Type B pancreatic cell (in vitro differentiated cells): ENCODE measurements around the gene AKR1B15. TPM values are rescaled to one million over a fixed set of nuclear protein-coding genes. Genes with fewer than 3 reads are reported as not detected.
"Not testable (repeated sequence)": the region's sequence is repeated elsewhere in the genome, so short reads cannot be mapped to it uniquely, and the experiment has no call there.

Experiments
- DNase-seq: peaks from one replicate; pipeline ENCODE4 v3.0.0; 2021; ENCODE audit warnings: mixed read lengths; ENCODE audit not compliant: unreplicated experiment; ENCODE audit errors: extremely low spot score
- H3K27ac Mint-ChIP-seq: 2 replicates; pipeline ENCODE4 v1.8.0; 2021; ENCODE audit warnings: mild to moderate bottlenecking, mixed read lengths
- H3K27me3 Mint-ChIP-seq: 2 replicates; pipeline ENCODE4 v1.8.0; 2021; ENCODE audit warnings: mixed read lengths
- H3K36me3 Mint-ChIP-seq: 2 replicates; pipeline ENCODE4 v1.8.0; 2021; ENCODE audit warnings: mixed read lengths
- H3K4me1 Mint-ChIP-seq: one replicate; pipeline ENCODE4 v1.8.0; 2021; ENCODE audit warnings: mixed read lengths; ENCODE audit not compliant: unreplicated experiment
- H3K4me3 Mint-ChIP-seq: 2 replicates; pipeline ENCODE4 v1.8.0; 2021; ENCODE audit warnings: mild to moderate bottlenecking, mixed read lengths
- H3K9me3 Mint-ChIP-seq: 2 replicates; pipeline ENCODE4 v1.8.0; 2021; ENCODE audit warnings: mixed read lengths
- CTCF ChIP-seq: fragments of 200-600 bp; sonication (generic); conservative IDR thresholded peaks from 2 replicates; pipeline ENCODE4 v1.5.0; 2021; ENCODE audit warnings: antibody characterized with exemption, mild to moderate bottlenecking
- total RNA-seq: library from RNA; stranded (reverse); gene quantifications from 2 replicates; pipeline ENCODE4 v1.2.1, GENCODE V29; 2021; ENCODE audit warnings: low replicate concordance

AKR1B15 gene
- total RNA-seq, 1 donor from 2014 or later, result 0.63 TPM

DNA sequence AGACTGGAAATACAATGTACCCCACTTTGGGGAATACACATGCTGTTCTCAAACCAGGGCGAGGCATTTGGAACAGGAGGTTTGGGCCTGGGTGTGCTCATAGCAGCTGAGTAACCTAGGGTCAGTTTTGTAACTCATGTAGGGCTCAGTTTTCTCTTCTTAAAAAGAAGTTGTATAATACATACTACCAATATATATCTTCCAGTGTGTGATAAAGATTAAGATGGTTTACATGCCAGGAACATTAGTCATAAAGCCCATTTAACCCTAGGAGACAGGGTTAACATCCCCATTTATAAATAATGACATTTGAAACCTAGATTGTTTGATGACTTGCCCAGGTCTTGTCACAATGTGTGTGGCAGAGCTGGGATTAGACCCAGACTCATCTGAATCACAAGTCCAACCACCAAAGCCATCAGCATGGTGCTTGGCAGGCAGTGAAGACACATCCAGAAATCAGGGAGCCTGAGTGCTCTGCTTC is 15.6 kb upstream of the AKR1B15 start:
- H3K4me3 Mint-ChIP-seq, result no peak overlapping the region
- H3K4me1 Mint-ChIP-seq, result peaks cover 15% of the 10 kb centered on the region
- H3K27ac Mint-ChIP-seq, result no peak overlapping the region
- H3K36me3 Mint-ChIP-seq, result no peaks in the 10 kb centered on the region
- no peak for TF ChIP-seq CTCF
- H3K9me3 Mint-ChIP-seq, result no peaks in the 10 kb centered on the region
- no peak for DNase-seq
- H3K27me3 Mint-ChIP-seq, result no peaks in the 10 kb centered on the region

GRCh38 chr7:134534633-134535032 is 14.3 kb upstream of the AKR1B15 start:
- DNase-seq, result no peak
- H3K4me3 Mint-ChIP-seq, result no peak overlapping the region
- TF ChIP-seq CTCF, result no peak
- no peaks in the 10 kb centered on the region for H3K36me3 Mint-ChIP-seq
- H3K9me3 Mint-ChIP-seq, result no peaks in the 10 kb centered on the region
- no peak overlapping the region for H3K27ac Mint-ChIP-seq
- peaks cover 3% of the 10 kb centered on the region for H3K27me3 Mint-ChIP-seq
- peaks cover 11% of the 10 kb centered on the region for H3K4me1 Mint-ChIP-seq

- H3K4me1 Mint-ChIP-seq, result peaks cover 8% of the 10 kb centered on the region
- TF ChIP-seq CTCF, result no peak
- no peaks in the 10 kb centered on the region for H3K9me3 Mint-ChIP-seq
- H3K4me3 Mint-ChIP-seq, result no peak overlapping the region
- no peak for DNase-seq
- H3K27ac Mint-ChIP-seq, result no peak overlapping the region
- H3K36me3 Mint-ChIP-seq, result no peaks in the 10 kb centered on the region
- peaks cover 3% of the 10 kb centered on the region for H3K27me3 Mint-ChIP-seq
These were observed 13.5 kb upstream of the AKR1B15 start for GRCh38 chr7:134535272-134535918.

- DNase-seq, result no peak
- peaks cover 8% of the 10 kb centered on the region for H3K4me1 Mint-ChIP-seq
- H3K9me3 Mint-ChIP-seq, result no peaks in the 10 kb centered on the region
- H3K27ac Mint-ChIP-seq, result no peak overlapping the region
- TF ChIP-seq CTCF, result no peak
- no peaks in the 10 kb centered on the region for H3K36me3 Mint-ChIP-seq
- H3K27me3 Mint-ChIP-seq, result peaks cover 7% of the 10 kb centered on the region
- no peak overlapping the region for H3K4me3 Mint-ChIP-seq
These were observed 13.0 kb upstream of the AKR1B15 start for GRCh38 chr7:134535919-134536299.

DNA sequence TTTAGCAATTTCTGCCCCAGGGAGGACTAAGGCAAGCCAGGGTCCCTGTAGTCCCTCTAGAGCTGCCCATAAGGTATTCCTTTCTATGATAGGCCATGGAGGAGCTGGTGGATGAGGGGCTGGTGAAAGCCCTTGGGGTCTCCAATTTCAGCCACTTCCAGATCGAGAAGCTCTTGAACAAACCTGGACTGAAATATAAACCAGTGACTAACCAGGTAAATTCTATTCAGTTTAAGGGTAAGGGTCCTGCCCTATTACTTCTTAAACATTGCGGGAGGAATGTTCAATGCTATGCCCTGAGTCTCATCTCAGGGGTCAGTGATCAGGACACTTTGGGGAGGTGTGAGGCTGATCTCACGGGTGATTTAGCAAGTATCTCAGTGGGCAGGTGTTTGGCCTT is 12.4 kb upstream of the AKR1B15 start:
- not testable (repeated sequence) for H3K9me3 Mint-ChIP-seq, H3K27ac Mint-ChIP-seq, H3K4me1 Mint-ChIP-seq, H3K36me3 Mint-ChIP-seq, DNase-seq, H3K4me3 Mint-ChIP-seq
- H3K27me3 Mint-ChIP-seq, result peaks cover 13% of the 10 kb centered on the region

DNA sequence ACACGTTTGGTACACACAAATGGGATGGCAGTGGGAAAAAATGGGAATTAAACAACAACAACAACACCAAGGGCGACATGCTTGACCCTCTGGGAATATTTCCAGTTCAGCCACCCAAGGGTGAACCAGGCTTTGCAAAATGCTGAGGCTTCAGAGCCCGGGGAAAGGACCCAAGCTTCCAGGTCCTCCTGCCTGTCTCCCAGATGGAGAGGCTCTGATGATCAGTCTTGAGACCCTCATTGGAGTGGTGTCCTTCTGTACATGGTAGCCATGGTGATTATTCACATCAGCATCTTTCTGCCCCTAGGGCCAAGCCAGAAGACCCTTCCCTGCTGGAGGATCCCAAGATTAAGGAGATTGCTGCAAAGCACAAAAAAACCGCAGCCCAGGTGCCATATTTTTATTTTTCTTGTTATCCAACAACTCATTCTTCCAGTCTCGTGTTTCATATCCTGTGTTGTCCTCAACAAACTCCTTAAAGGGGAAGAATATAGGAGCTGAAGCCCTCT is 11.6 kb upstream of the AKR1B15 start:
- DNase-seq, H3K4me3 Mint-ChIP-seq, H3K9me3 Mint-ChIP-seq, H3K36me3 Mint-ChIP-seq, H3K4me1 Mint-ChIP-seq, H3K27ac Mint-ChIP-seq: not testable (repeated sequence)
- H3K27me3 Mint-ChIP-seq, result peaks cover 14% of the 10 kb centered on the region
